Neural progenitor cell (in vitro differentiated cells): ENCODE measurements around the gene CRHR2.

Experiments used
- EZH2 ChIP-seq: fragments of 200-600 bp; sonication (generic); IDR thresholded peaks from 2 replicates; pipeline ENCODE4 v1.6.1; 2017; ENCODE audit warnings: antibody characterized with exemption, mild to moderate bottlenecking, moderate library complexity
- EZH2phosphoT487 ChIP-seq: fragments of 200-600 bp; sonication (generic); IDR thresholded peaks from 2 replicates; pipeline ENCODE4 v1.6.1; 2017; ENCODE audit warnings: antibody characterized with exemption
- TF ChIP-seq, protein P1 (sequence below): fragments of 200-600 bp; sonication (generic); IDR thresholded peaks from 2 replicates; pipeline ENCODE4 v1.5.1; 2017; ENCODE audit warnings: antibody characterized with exemption, mild to moderate bottlenecking

DNA sequence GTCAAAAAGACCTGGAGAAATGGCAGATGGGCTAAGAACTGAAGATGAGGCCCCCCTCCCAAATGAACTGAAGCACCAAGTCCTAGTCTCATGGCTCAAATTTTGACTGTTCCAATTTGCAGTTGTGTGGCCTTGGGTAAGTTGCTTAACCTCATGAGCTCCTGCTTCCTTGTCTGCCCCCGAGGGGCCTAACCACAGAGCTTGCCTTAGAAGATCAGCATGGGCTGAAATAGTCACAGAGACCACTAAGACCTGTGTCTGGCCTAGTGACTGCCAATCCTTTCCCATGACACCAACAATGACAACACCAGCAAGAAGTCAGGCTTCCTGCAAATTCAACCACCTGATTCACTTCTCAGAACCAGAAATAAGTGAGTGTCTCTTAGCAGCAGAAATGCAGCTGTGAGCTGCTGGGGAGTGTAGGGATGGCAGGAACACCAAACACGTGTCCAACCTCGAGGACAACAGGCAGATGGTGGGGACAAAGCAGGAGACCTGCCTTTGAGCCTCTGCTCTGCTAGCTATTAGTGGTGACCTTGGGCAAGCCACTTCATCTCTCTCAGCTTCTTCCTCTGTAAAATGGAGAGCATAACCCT lies 23.7 kb downstream of the CRHR2 start:
- TF ChIP-seq, protein P1, sequence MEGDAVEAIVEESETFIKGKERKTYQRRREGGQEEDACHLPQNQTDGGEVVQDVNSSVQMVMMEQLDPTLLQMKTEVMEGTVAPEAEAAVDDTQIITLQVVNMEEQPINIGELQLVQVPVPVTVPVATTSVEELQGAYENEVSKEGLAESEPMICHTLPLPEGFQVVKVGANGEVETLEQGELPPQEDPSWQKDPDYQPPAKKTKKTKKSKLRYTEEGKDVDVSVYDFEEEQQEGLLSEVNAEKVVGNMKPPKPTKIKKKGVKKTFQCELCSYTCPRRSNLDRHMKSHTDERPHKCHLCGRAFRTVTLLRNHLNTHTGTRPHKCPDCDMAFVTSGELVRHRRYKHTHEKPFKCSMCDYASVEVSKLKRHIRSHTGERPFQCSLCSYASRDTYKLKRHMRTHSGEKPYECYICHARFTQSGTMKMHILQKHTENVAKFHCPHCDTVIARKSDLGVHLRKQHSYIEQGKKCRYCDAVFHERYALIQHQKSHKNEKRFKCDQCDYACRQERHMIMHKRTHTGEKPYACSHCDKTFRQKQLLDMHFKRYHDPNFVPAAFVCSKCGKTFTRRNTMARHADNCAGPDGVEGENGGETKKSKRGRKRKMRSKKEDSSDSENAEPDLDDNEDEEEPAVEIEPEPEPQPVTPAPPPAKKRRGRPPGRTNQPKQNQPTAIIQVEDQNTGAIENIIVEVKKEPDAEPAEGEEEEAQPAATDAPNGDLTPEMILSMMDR, result no peak
- TF ChIP-seq EZH2 (no peak), EZH2phosphoT487 (no peak)
